ENCODE results near the gene IL22RA2. TPM values are rescaled to one million over a fixed set of nuclear protein-coding genes. Genes with fewer than 3 reads are reported as not detected.

IL22RA2 gene, protein sequence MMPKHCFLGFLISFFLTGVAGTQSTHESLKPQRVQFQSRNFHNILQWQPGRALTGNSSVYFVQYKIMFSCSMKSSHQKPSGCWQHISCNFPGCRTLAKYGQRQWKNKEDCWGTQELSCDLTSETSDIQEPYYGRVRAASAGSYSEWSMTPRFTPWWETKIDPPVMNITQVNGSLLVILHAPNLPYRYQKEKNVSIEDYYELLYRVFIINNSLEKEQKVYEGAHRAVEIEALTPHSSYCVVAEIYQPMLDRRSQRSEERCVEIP
- not detected for polyA plus RNA-seq (2013)

DNA sequence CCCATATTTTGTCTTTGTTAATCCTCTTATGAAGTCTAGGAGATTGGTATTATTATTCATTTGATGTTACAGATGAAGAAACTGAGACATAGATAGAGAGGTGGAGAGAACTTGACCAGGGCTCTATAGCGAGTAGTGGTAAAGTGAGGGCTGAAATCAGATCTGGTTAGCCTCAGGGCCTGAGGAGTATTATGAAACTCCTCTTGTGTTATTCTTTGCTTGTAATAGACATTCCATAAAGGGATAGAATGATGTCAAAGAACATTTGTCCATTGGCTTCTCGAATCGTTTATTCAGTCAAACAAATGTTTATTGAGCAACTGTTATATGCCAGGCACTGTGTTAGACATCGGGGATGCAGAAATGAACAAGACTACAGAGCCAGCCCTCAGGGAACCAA, at the start of gene IL22RA2:
TSS of gene IL22RA2 (minus strand) at position 144 of the 400 bp plus-strand sequence. CDS start 11,895 bp downstream, outside the sequence.
- no peak for DNase-seq
- no peak within 1 kb of the TSS for H3K27ac ChIP-seq (ENCODE audit: insufficient read depth in 1 of 2, low read depth in 1 of 2, low read length in 2 of 2, poor library complexity in 1 of 2, severe bottlenecking in 2 of 2)
- no peak within 1 kb of the TSS for H3K4me3 ChIP-seq (ENCODE audit: control insufficient read depth in 1 of 7, extremely low read depth in 1 of 7, insufficient read depth in 4 of 7, low read depth in 2 of 7, low read length in 6 of 7)
- POLR2A ChIA-PET: no interaction called here
- peaks cover 0 to 31% (median 0%) of the 10 kb centered on the region in 5 experiments for H3K9me3 ChIP-seq (ENCODE audit: control extremely low read depth in 1 of 5, control insufficient read depth in 4 of 5, insufficient read depth in 2 of 5, low read depth in 1 of 5, low read length in 4 of 5)
- CTCF ChIA-PET: no interaction called here
- no peaks in the 10 kb centered on the region for H3K36me3 ChIP-seq (ENCODE audit: control insufficient read depth in 4 of 4, insufficient read depth in 4 of 4, low read length in 3 of 4)
- 94% methylated on average over 4 of the region's 4 CpGs for WGBS (ENCODE audit: insufficient coverage)
- H3K4me1 ChIP-seq (ENCODE audit: control extremely low read depth in 1 of 4, control insufficient read depth in 4 of 4, insufficient read depth in 4 of 4, low read length in 3 of 4): no peaks in the 10 kb centered on the region
- peaks cover 0 to 3% (median 0%) of the 10 kb centered on the region in 5 experiments for H3K27me3 ChIP-seq (replicated peaks in 2 of 5; ENCODE audit: control insufficient read depth in 4 of 5, insufficient read depth in 5 of 5, low read length in 4 of 5)

GRCh38 chr6:137222381-137222780, 48.9 kb upstream of the IL22RA2 start:
- H3K4me3 ChIP-seq (ENCODE audit: control insufficient read depth in 1 of 7, extremely low read depth in 1 of 7, insufficient read depth in 4 of 7, low read depth in 2 of 7, low read length in 6 of 7): peak overlapping the region in 2 of 7 experiments; percentile 20
- no CpG with 5 or more reads among the region's 3 CpGs for WGBS (ENCODE audit: insufficient coverage)
- CTCF ChIA-PET: interaction anchor here (1.1 to 1.5 kb wide), 5 partner anchors 11 to 476 kb away, joined by 3 to 5 read pairs (median 3); no protein-coding TSS in a partner anchor
- POLR2A ChIA-PET: no interaction called here
- DNase-seq: peak; percentile 69 to 91 (median 87)
- no peaks in the 10 kb centered on the region for H3K9me3 ChIP-seq (ENCODE audit: control extremely low read depth in 1 of 5, control insufficient read depth in 4 of 5, insufficient read depth in 2 of 5, low read depth in 1 of 5, low read length in 4 of 5)
- H3K4me1 ChIP-seq (ENCODE audit: control extremely low read depth in 1 of 4, control insufficient read depth in 4 of 4, insufficient read depth in 4 of 4, low read length in 3 of 4): peaks cover 49 to 87% (median 65%) of the 10 kb centered on the region in 4 experiments
- no peaks in the 10 kb centered on the region for H3K36me3 ChIP-seq (ENCODE audit: control insufficient read depth in 4 of 4, insufficient read depth in 4 of 4, low read length in 3 of 4)
- peak overlapping the region in 1 of 2 experiments; percentile 71 for H3K27ac ChIP-seq (ENCODE audit: insufficient read depth in 1 of 2, low read depth in 1 of 2, low read length in 2 of 2, poor library complexity in 1 of 2, severe bottlenecking in 2 of 2)
- no peaks in the 10 kb centered on the region for H3K27me3 ChIP-seq (replicated peaks in 2 of 5; ENCODE audit: control insufficient read depth in 4 of 5, insufficient read depth in 5 of 5, low read length in 4 of 5)

DNA sequence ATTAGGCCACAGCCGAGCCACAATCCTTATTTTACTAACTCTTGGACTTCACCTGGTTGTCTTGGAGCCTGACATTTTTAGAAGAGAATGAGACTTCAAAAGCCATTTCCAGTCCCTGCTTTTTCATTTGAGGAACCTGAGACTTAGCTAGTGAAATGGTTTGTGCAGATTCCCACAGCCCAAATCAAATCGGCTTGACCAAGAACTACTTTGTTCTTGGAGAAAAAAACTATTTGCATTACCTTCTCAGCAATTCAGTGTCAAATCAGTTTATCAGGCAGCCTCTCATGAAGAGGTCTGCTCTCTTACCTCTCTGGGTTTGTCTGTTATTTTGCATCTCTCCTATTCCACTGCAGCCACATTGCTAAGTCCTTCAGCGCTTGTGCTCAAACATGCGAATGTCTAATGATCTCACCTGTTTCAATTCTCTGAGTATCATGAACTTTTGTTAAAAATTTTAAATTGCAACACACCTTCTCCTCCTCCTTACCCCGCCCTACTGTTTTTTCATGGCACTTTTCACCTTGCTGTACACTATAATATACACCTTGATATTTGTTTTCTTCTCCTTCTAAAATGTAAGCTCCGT, 46.3 kb upstream of the IL22RA2 start:
- Histone ChIP-seq H3K4me3 (ENCODE audit: control insufficient read depth in 1 of 7, extremely low read depth in 1 of 7, insufficient read depth in 4 of 7, low read depth in 2 of 7, low read length in 6 of 7) (peak overlapping the region in 6 of 7 experiments; percentile 78 to 97 (median 92)), H3K9me3 (ENCODE audit: control extremely low read depth in 1 of 5, control insufficient read depth in 4 of 5, insufficient read depth in 2 of 5, low read depth in 1 of 5, low read length in 4 of 5) (no peaks in the 10 kb centered on the region), H3K27me3 (replicated peaks in 2 of 5; ENCODE audit: control insufficient read depth in 4 of 5, insufficient read depth in 5 of 5, low read length in 4 of 5) (no peaks in the 10 kb centered on the region), H3K4me1 (ENCODE audit: control extremely low read depth in 1 of 4, control insufficient read depth in 4 of 4, insufficient read depth in 4 of 4, low read length in 3 of 4) (peaks cover 47 to 80% (median 64%) of the 10 kb centered on the region in 4 experiments), H3K27ac (ENCODE audit: insufficient read depth in 1 of 2, low read depth in 1 of 2, low read length in 2 of 2, poor library complexity in 1 of 2, severe bottlenecking in 2 of 2) (peak overlapping the region in 1 of 2 experiments; percentile 87), H3K36me3 (ENCODE audit: control insufficient read depth in 4 of 4, insufficient read depth in 4 of 4, low read length in 3 of 4) (peaks cover 0 to under 1% (median 0%) of the 10 kb centered on the region in 4 experiments)
- POLR2A ChIA-PET: interaction anchor here (0.5 kb wide), 1 partner anchor 719 kb away, joined by 5 read pairs; no protein-coding TSS in a partner anchor
- no peak for DNase-seq
- CTCF ChIA-PET: no interaction called here
- WGBS (ENCODE audit: insufficient coverage): 50% methylated on average over 4 of the region's 6 CpGs

DNA sequence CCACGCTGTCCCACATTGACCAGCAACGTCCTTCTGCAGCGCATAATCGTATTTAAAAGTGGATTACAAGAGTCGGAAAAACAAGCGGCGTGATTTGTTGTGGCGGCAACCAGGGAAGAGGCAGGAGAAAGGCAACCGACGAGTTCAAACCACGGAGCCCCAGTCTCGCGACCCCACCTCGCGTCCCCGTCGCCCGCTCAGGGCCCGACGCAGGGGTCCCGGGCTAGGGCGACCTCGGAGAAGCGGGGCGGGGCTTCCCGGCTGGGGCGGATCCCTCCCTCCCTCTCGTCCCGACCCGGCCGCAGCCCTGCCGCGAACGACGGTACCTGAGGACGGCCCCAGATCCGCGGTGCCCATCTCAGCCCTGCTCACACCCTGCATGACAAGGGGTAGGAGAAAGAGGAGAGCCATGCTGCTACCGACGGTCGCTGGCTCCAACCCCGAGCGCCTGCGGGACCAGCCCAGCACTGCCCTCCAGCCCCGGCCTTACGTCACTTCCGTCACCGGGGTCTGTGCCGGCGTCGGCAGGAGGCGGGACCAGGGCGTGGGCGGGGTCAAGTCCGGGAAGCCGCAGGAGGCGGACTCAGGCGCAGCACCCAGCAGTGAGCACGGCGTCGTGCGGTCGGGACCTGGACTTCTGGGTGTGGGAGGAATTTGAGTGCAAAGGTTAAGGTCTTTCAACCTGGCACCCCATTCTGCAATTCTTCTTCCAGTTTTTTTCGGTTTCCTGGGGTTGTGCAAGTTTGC, 45.6 kb upstream of the IL22RA2 start, which contains the start of gene IFNGR1:
TSS of gene IFNGR1 (minus strand) at position 469 of the 747 bp plus-strand sequence. CDS start at position 411, 58 bp downstream.
- H3K4me1 ChIP-seq (ENCODE audit: control extremely low read depth in 1 of 4, control insufficient read depth in 4 of 4, insufficient read depth in 4 of 4, low read length in 3 of 4): peaks cover 43 to 73% (median 60%) of the 10 kb centered on the region in 4 experiments
- no peaks in the 10 kb centered on the region for H3K27me3 ChIP-seq (replicated peaks in 2 of 5; ENCODE audit: control insufficient read depth in 4 of 5, insufficient read depth in 5 of 5, low read length in 4 of 5)
- peak; percentile 93 to 95 (median 94) for DNase-seq
- CTCF ChIA-PET: interaction anchor here (1.2 kb wide), 1 partner anchor 15 kb away, joined by 3 read pairs; no protein-coding TSS in a partner anchor
- H3K27ac ChIP-seq (ENCODE audit: insufficient read depth in 1 of 2, low read depth in 1 of 2, low read length in 2 of 2, poor library complexity in 1 of 2, severe bottlenecking in 2 of 2): peak within 1 kb of the TSS; percentile 40 to 87
- H3K36me3 ChIP-seq (ENCODE audit: control insufficient read depth in 4 of 4, insufficient read depth in 4 of 4, low read length in 3 of 4): peaks cover 0 to 3% (median 0%) of the 10 kb centered on the region in 4 experiments
- WGBS (ENCODE audit: insufficient coverage): under 1% methylated on average over 46 of the region's 64 CpGs
- POLR2A ChIA-PET: no interaction called here
- peak within 1 kb of the TSS; percentile 78 to 97 (median 93) for H3K4me3 ChIP-seq (ENCODE audit: control insufficient read depth in 1 of 7, extremely low read depth in 1 of 7, insufficient read depth in 4 of 7, low read depth in 2 of 7, low read length in 6 of 7)
- H3K9me3 ChIP-seq (ENCODE audit: control extremely low read depth in 1 of 5, control insufficient read depth in 4 of 5, insufficient read depth in 2 of 5, low read depth in 1 of 5, low read length in 4 of 5): no peaks in the 10 kb centered on the region

DNA sequence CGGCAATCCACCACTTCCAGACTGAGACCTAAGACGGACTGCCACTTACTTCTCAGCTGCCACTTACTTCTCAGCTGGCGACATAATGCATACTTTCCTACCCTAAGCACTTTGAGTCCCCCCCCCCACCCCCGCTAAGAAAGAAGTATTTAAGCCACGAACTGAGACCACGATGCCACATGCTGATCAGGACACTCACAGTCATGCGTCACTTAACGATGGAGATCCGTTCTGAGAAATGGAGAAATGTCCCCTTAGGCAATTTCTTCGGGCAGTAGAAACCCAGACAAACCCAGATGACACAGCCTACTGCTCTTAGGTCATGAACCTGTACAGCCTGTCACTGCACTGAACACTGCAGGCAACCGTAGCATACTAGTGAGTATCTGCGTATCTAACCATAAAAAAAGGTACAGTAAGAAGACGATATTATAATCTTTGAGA, 45.1 kb upstream of the IL22RA2 start:
- Histone ChIP-seq H3K27ac (ENCODE audit: insufficient read depth in 1 of 2, low read depth in 1 of 2, low read length in 2 of 2, poor library complexity in 1 of 2, severe bottlenecking in 2 of 2) (peak overlapping the region; percentile 40 to 87), H3K4me1 (ENCODE audit: control extremely low read depth in 1 of 4, control insufficient read depth in 4 of 4, insufficient read depth in 4 of 4, low read length in 3 of 4) (peaks cover 37 to 73% (median 57%) of the 10 kb centered on the region in 4 experiments), H3K9me3 (ENCODE audit: control extremely low read depth in 1 of 5, control insufficient read depth in 4 of 5, insufficient read depth in 2 of 5, low read depth in 1 of 5, low read length in 4 of 5) (peaks cover 0 to 4% (median 0%) of the 10 kb centered on the region in 5 experiments), H3K4me3 (ENCODE audit: control insufficient read depth in 1 of 7, extremely low read depth in 1 of 7, insufficient read depth in 4 of 7, low read depth in 2 of 7, low read length in 6 of 7) (peak overlapping the region; percentile 78 to 97 (median 93)), H3K27me3 (replicated peaks in 2 of 5; ENCODE audit: control insufficient read depth in 4 of 5, insufficient read depth in 5 of 5, low read length in 4 of 5) (no peaks in the 10 kb centered on the region), H3K36me3 (ENCODE audit: control insufficient read depth in 4 of 4, insufficient read depth in 4 of 4, low read length in 3 of 4) (peaks cover 0 to 8% (median 4%) of the 10 kb centered on the region in 4 experiments)
- WGBS (ENCODE audit: insufficient coverage): 2% methylated on average over 10 of the region's 13 CpGs
- POLR2A ChIA-PET: interaction anchor here (0.5 kb wide), 1 partner anchor 726 kb away, joined by 7 read pairs; no protein-coding TSS in a partner anchor
- CTCF ChIA-PET: interaction anchor here (1.2 to 1.5 kb wide), 2 partner anchors 15 to 21 kb away, joined by 3 to 5 read pairs; no protein-coding TSS in a partner anchor
- DNase-seq: peak; percentile 45 to 86 (median 80)

DNA sequence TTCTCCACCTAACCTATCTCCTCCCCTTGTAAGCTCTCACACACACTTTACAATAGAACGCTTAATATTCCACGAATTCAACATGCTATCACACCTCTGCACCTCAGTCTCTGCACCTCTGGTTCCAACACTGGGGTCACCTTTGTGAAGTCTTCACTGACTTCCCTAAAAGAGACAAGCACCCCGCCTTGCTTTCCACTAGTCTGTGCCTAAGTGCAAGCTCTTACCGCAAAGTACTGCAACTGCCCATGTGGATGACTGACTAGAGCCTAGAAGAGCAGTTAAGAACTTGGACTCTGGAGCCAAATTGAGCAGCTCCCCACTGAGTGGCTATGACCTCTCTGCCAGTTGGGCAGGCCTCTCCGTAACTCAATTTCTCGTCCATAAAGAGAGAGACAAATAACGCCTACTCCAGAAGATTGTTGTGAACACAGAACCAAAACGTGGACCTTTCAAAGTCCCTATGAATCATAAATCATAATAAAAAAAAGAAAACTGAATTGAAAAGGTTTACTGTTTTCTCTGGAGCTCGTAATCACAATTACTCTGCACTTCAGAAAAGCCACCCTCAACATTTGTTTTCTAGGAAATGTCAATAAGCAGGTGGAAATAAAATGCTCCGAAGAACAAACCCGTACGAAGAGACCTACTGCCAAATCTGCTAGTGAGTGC, 44.5 kb upstream of the IL22RA2 start:
- ChIA-PET POLR2A (interaction anchor here (0.5 to 0.6 kb wide), 2 partner anchors 17 to 726 kb away, joined by 3 to 7 read pairs; no protein-coding TSS in a partner anchor), CTCF (interaction anchor here (0.9 to 1.5 kb wide), 3 partner anchors 16 to 27 kb away, joined by 3 to 5 read pairs (median 3); no protein-coding TSS in a partner anchor)
- no peaks in the 10 kb centered on the region for H3K27me3 ChIP-seq (replicated peaks in 2 of 5; ENCODE audit: control insufficient read depth in 4 of 5, insufficient read depth in 5 of 5, low read length in 4 of 5)
- peaks cover 0 to 5% (median 0%) of the 10 kb centered on the region in 5 experiments for H3K9me3 ChIP-seq (ENCODE audit: control extremely low read depth in 1 of 5, control insufficient read depth in 4 of 5, insufficient read depth in 2 of 5, low read depth in 1 of 5, low read length in 4 of 5)
- H3K27ac ChIP-seq (ENCODE audit: insufficient read depth in 1 of 2, low read depth in 1 of 2, low read length in 2 of 2, poor library complexity in 1 of 2, severe bottlenecking in 2 of 2): peak overlapping the region; percentile 40 to 87
- WGBS (ENCODE audit: insufficient coverage): 33% methylated on average over 4 of the region's 12 CpGs
- peaks cover 0 to 10% (median 5%) of the 10 kb centered on the region in 4 experiments for H3K36me3 ChIP-seq (ENCODE audit: control insufficient read depth in 4 of 4, insufficient read depth in 4 of 4, low read length in 3 of 4)
- H3K4me3 ChIP-seq (ENCODE audit: control insufficient read depth in 1 of 7, extremely low read depth in 1 of 7, insufficient read depth in 4 of 7, low read depth in 2 of 7, low read length in 6 of 7): peak overlapping the region in 6 of 7 experiments; percentile 78 to 97 (median 92)
- peaks cover 32 to 70% (median 54%) of the 10 kb centered on the region in 4 experiments for H3K4me1 ChIP-seq (ENCODE audit: control extremely low read depth in 1 of 4, control insufficient read depth in 4 of 4, insufficient read depth in 4 of 4, low read length in 3 of 4)
- DNase-seq: peak; percentile 56 to 92 (median 83)

Measured in common myeloid progenitor, CD34-positive (primary cell).